Lung (tissue), 12 donors: Measurements from ENCODE around the gene TAF1L. TPM values are rescaled to one million over a fixed set of nuclear protein-coding genes. Genes with fewer than 3 reads are reported as not detected.

ENCODE experiments used
- ATAC-seq: fragments of 200-7000 bp; cut with Tn5 transposase; one replicate; pipeline ENCODE4 v1.9.1; 2020; ENCODE audit warnings: moderate number of reproducible peaks; ENCODE audit not compliant: insufficient read depth, low FRiP score
- DNase-seq, 3 donors: peaks; one replicate each; pipeline ENCODE4 v3.0.0-alpha.2; 2013 to 2017
- H3K27ac ChIP-seq, 2 donors: one replicate each; pipeline ENCODE4 v1.5.1; 2013; ENCODE audit warnings: mild to moderate bottlenecking in 2 of 2, moderate library complexity in 2 of 2, control low read depth in 1 of 2, inconsistent platforms in 1 of 2, low read depth in 1 of 2, low read length in 1 of 2
- H3K27me3 ChIP-seq, 3 donors: one replicate each; pipeline ENCODE4 v1.5.1; 2013; ENCODE audit warnings: low read length in 2 of 3; ENCODE audit not compliant: control insufficient read depth in 3 of 3, insufficient read depth in 3 of 3
- H3K36me3 ChIP-seq, 4 donors: one replicate each; pipeline ENCODE4 v1.5.1; 2013; ENCODE audit warnings: low read length in 4 of 4, mild to moderate bottlenecking in 1 of 4, moderate library complexity in 1 of 4; ENCODE audit not compliant: control insufficient read depth in 4 of 4, insufficient read depth in 4 of 4
- H3K4me1 ChIP-seq, 5 donors: one replicate each; pipeline ENCODE4 v1.5.1; 2013; ENCODE audit warnings: low read length in 5 of 5, mild to moderate bottlenecking in 2 of 5, moderate library complexity in 1 of 5; ENCODE audit not compliant: control insufficient read depth in 5 of 5, insufficient read depth in 5 of 5
- H3K4me3 ChIP-seq: one replicate; pipeline ENCODE4 v1.5.1; 2013; ENCODE audit warnings: mild to moderate bottlenecking, control low read depth, moderate library complexity
- H3K9ac ChIP-seq, 2 donors: one replicate each; pipeline ENCODE4 v1.5.1; 2013; ENCODE audit warnings: low read length in 2 of 2, control low read depth in 1 of 2; ENCODE audit not compliant: insufficient read depth in 1 of 2
- H3K9me3 ChIP-seq, 4 donors: one replicate each; pipeline ENCODE4 v1.5.1; 2013; ENCODE audit warnings: low read length in 3 of 4, mild to moderate bottlenecking in 1 of 4, moderate library complexity in 1 of 4; ENCODE audit not compliant: control insufficient read depth in 4 of 4, insufficient read depth in 3 of 4
- WGBS, 2 donors: extraction: QIAGEN DNeasy Blood & Tissue Kit; methylation state at CpG; one replicate each; pipeline ENCODE4 v1.1.7; 2013; 5-methylcytosine and 5-hydroxymethylcytosine counted together
- polyA plus RNA-seq, 2 donors: library from polyadenylated mRNA; stranded (reverse); fragments of 200-250 nt; gene quantifications; one replicate each; pipeline ENCODE4 v1.2.1, GENCODE V29; 2013
- total RNA-seq, 2 donors: library from RNA; depleted of rRNA in 1 of 2; stranded (reverse); fragments of >200 nt in 1 of 2; gene quantifications; one replicate each; pipeline ENCODE4 v1.2.1, GENCODE V29; 2014 to 2021
- TF ChIP-seq, protein P1 (sequence below): IDR thresholded peaks from 2 replicates; pipeline ENCODE4 v1.5.1; 2012; ENCODE audit warnings: mild to moderate bottlenecking; ENCODE audit errors: control extremely low read depth, extremely low read depth
- donor health status: control.
- donor health status: control.
- donor health status: Bipolar disorder and iron deficiency.
- donor health status: healthy.
- donor health status: DM: yes; HTN: yes; CAD: no.

TAF1L gene
- total and polyA plus RNA-seq, 4 donors: 0.01 to 0.03 TPM; not detected in 2

DNA sequence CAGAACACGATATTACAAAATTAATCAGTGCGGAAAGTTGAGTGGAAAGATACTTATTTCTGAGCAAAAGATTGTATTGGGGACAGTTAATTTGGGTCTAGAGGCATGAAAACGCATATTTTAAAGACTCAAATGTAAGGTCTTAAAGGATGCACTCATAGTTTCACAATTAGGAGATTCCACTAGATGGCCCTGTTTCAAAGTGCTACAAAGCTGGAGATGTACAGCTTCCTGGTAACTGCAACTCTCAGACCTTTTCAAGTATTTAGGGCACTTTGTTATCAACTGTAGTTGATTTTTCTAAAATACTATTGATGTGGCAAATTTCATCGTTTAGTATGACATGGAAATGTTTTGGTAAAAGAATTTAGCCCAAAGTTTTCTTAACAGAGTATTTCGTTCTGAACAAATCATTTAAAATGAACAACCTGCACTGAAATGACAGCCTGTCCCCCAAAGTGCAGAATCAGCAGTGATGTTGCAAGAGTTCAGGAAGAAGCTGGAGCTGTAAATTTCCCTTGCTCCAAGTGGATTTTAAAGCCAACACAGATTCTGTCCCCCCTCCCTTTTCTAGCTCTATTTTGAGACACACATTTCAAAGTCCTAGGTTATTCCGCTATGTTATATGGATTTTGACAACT, 46.3 kb downstream of the TAF1L start:
- DNase-seq (peak in 2 of 3 donors; percentile 61 to 65), ATAC-seq (no peak)
- TF ChIP-seq, protein P1, sequence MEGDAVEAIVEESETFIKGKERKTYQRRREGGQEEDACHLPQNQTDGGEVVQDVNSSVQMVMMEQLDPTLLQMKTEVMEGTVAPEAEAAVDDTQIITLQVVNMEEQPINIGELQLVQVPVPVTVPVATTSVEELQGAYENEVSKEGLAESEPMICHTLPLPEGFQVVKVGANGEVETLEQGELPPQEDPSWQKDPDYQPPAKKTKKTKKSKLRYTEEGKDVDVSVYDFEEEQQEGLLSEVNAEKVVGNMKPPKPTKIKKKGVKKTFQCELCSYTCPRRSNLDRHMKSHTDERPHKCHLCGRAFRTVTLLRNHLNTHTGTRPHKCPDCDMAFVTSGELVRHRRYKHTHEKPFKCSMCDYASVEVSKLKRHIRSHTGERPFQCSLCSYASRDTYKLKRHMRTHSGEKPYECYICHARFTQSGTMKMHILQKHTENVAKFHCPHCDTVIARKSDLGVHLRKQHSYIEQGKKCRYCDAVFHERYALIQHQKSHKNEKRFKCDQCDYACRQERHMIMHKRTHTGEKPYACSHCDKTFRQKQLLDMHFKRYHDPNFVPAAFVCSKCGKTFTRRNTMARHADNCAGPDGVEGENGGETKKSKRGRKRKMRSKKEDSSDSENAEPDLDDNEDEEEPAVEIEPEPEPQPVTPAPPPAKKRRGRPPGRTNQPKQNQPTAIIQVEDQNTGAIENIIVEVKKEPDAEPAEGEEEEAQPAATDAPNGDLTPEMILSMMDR: no peak
- Histone ChIP-seq H3K27me3 (peaks cover 0 to 3% (median 0%) of the 10 kb centered on the region in 3 donors), H3K4me1 (no peaks in the 10 kb centered on the region), H3K27ac (no peak overlapping the region), H3K9ac (no peak overlapping the region), H3K36me3 (no peaks in the 10 kb centered on the region), H3K4me3 (no peak overlapping the region), H3K9me3 (no peaks in the 10 kb centered on the region)
- 49% methylated on average over 6 of the region's 6 CpGs for WGBS, 2 donors

DNA sequence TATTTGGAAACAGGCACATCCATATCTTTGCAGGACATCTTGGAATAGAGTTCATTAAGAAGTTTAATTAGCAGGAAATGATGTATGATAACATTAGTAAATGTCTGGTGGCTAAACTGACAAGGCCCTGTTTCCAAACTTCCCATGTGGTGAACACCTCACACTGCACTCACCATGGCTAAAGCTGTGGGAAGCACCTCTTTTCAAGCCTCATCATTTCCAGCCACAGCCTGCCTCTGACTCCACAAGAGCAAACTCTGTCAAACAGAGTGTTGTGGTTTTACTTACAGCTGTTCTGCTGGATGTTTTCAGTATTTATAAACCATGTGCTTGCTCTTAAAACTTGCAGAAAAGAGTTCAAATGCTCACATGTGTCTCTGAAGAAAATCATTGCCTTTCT, 47.6 kb downstream of the TAF1L start:
- H3K4me1 ChIP-seq: no peaks in the 10 kb centered on the region
- H3K27ac ChIP-seq: no peak overlapping the region
- DNase-seq: peak in 1 of 3 donors; percentile 13
- peaks cover 0 to 3% (median 0%) of the 10 kb centered on the region in 3 donors for H3K27me3 ChIP-seq
- H3K36me3 ChIP-seq: no peaks in the 10 kb centered on the region
- no peaks in the 10 kb centered on the region for H3K9me3 ChIP-seq
- H3K9ac ChIP-seq: no peak overlapping the region
- no peak for ATAC-seq
- TF ChIP-seq, protein P1: no peak
- H3K4me3 ChIP-seq: no peak overlapping the region

DNA sequence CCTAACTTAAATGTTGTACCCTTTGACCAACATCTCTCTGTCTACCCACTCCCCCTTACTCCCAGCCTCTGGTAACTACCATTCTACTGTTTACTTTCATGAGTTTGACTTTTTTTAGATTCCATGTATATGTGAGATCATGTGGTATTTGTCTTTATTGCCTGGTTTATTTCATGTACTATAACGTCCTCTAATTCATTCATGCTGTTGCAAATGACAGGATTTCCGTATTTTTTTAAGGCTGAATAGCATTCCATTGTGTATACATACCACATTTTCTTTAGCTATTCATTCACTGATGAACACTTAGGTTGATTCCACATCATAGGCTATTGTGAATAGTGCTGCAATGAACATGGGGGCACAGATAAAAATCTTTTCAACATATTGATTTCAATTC, 50.7 kb downstream of the TAF1L start:
- Histone ChIP-seq H3K9me3 (no peaks in the 10 kb centered on the region), H3K27ac (no peak overlapping the region), H3K36me3 (no peaks in the 10 kb centered on the region), H3K4me1 (no peaks in the 10 kb centered on the region), H3K4me3 (no peak overlapping the region), H3K27me3 (peaks cover 0 to 3% (median 0%) of the 10 kb centered on the region in 3 donors), H3K9ac (no peak overlapping the region)
- TF ChIP-seq, protein P1: no peak
- WGBS, 2 donors: 42 to 48% methylated on average over 2 of the region's 2 CpGs
- no peak for DNase-seq
- no peak for ATAC-seq
